Trophoblast cell (in vitro differentiated cells and primary cell): ENCODE results near the gene OR10A5.

ENCODE experiments used
- DNase-seq, 2 donors: peaks; one replicate each; pipeline ENCODE4 v3.0.0-alpha.2; 2016
- H2AFZ ChIP-seq: 2 replicates; pipeline ENCODE4 v1.6.1; 2013; ENCODE audit warnings: low read length, moderate library complexity, mild to moderate bottlenecking; ENCODE audit not compliant: insufficient read depth, poor library complexity
- H2AK5ac ChIP-seq: 2 replicates; pipeline ENCODE4 v1.6.1; 2013; ENCODE audit warnings: mild to moderate bottlenecking, low read length
- H2BK120ac ChIP-seq: 2 replicates; pipeline ENCODE4 v1.6.1; 2013; ENCODE audit warnings: low read length, mild to moderate bottlenecking, moderate library complexity; ENCODE audit not compliant: insufficient read depth, poor library complexity
- H2BK12ac ChIP-seq: 2 replicates; pipeline ENCODE4 v1.6.1; 2013; ENCODE audit warnings: mild to moderate bottlenecking, low read length, moderate library complexity
- H2BK5ac ChIP-seq: 2 replicates; pipeline ENCODE4 v1.6.1; 2013; ENCODE audit warnings: low read length, low read depth, moderate library complexity, mild to moderate bottlenecking; ENCODE audit not compliant: poor library complexity
- H3K14ac ChIP-seq: 2 replicates; pipeline ENCODE4 v1.6.1; 2013; ENCODE audit warnings: mild to moderate bottlenecking, low read length
- H3K18ac ChIP-seq: 2 replicates; pipeline ENCODE4 v1.6.1; 2013; ENCODE audit warnings: mild to moderate bottlenecking, low read length
- H3K23ac ChIP-seq: 2 replicates; pipeline ENCODE4 v1.6.1; 2013; ENCODE audit warnings: low read length
- H3K27ac ChIP-seq: 2 replicates; pipeline ENCODE4 v1.5.1; 2013; ENCODE audit warnings: low read depth, mild to moderate bottlenecking, inconsistent platforms, low read length, moderate library complexity
- H3K27me3 ChIP-seq: 2 replicates; pipeline ENCODE4 v1.6.1; 2013; ENCODE audit warnings: inconsistent platforms, mild to moderate bottlenecking, low read length, moderate library complexity; ENCODE audit not compliant: insufficient read depth
- H3K36me3 ChIP-seq, 2 experiments: 1 replicate in 1 of 2; 2 replicates in 1 of 2; pipeline ENCODE4 v1.6.1; 2013; ENCODE audit warnings: low read length in 2 of 2, mild to moderate bottlenecking in 2 of 2, moderate library complexity in 1 of 2; ENCODE audit not compliant: insufficient read depth in 2 of 2, control insufficient read depth in 1 of 2
- H3K4ac ChIP-seq: 2 replicates; pipeline ENCODE4 v1.6.1; 2013; ENCODE audit warnings: low read depth, mild to moderate bottlenecking, low read length, moderate library complexity
- H3K4me1 ChIP-seq, 2 experiments: 1 replicate in 1 of 2; 2 replicates in 1 of 2; pipeline ENCODE4 v1.6.1; 2013; ENCODE audit warnings: low read length in 2 of 2, mild to moderate bottlenecking in 2 of 2, moderate library complexity in 1 of 2; ENCODE audit not compliant: insufficient read depth in 2 of 2, control insufficient read depth in 1 of 2
- H3K4me2 ChIP-seq: 2 replicates; pipeline ENCODE4 v1.6.1; 2013; ENCODE audit warnings: inconsistent platforms, mild to moderate bottlenecking, low read length, moderate library complexity
- H3K4me3 ChIP-seq: 2 replicates; pipeline ENCODE4 v1.5.1; 2013; ENCODE audit warnings: mild to moderate bottlenecking, low read depth, low read length, inconsistent platforms
- H3K79me1 ChIP-seq: one replicate; pipeline ENCODE4 v1.6.1; 2013; ENCODE audit warnings: low read length
- H3K79me2 ChIP-seq: 2 replicates; pipeline ENCODE4 v1.6.1; 2013; ENCODE audit warnings: low read length, mild to moderate bottlenecking; ENCODE audit not compliant: control insufficient read depth, insufficient read depth, poor library complexity
- H3K9ac ChIP-seq: 2 replicates; pipeline ENCODE4 v1.6.1; 2013; ENCODE audit warnings: mild to moderate bottlenecking, low read length
- H3K9me3 ChIP-seq: 2 replicates; pipeline ENCODE4 v1.6.1; 2013; ENCODE audit warnings: low read depth, mild to moderate bottlenecking, control low read depth, inconsistent platforms, low read length; ENCODE audit not compliant: insufficient read depth
- H4K12ac ChIP-seq: 2 replicates; pipeline ENCODE4 v1.6.1; 2013; ENCODE audit warnings: low read depth, mild to moderate bottlenecking, low read length, moderate library complexity
- H4K8ac ChIP-seq: 2 replicates; pipeline ENCODE4 v1.6.1; 2013; ENCODE audit warnings: low read depth, mild to moderate bottlenecking, low read length, moderate library complexity
- H4K91ac ChIP-seq: one replicate; pipeline ENCODE4 v1.6.1; 2013; ENCODE audit warnings: low read depth, mild to moderate bottlenecking, low read length, moderate library complexity
- WGBS: extraction: QIAGEN DNeasy Blood & Tissue Kit; methylation state at CpG from one replicate; pipeline ENCODE4 v1.1.7; 2013; ENCODE audit warnings: missing lambda C conversion rate; ENCODE audit not compliant: insufficient read length, insufficient coverage; ENCODE audit errors: extremely low coverage; 5-methylcytosine and 5-hydroxymethylcytosine counted together

OR10A5 gene

GRCh38 chr11:6855971-6856541 lies 10.6 kb downstream of the OR10A5 start:
- H3K14ac ChIP-seq: no peak overlapping the region
- H3K9ac ChIP-seq: no peak overlapping the region
- no peak overlapping the region for H2BK5ac ChIP-seq
- H3K23ac ChIP-seq: no peak overlapping the region
- no peak overlapping the region for H2AK5ac ChIP-seq
- no peak overlapping the region for H3K4ac ChIP-seq
- H3K79me2 ChIP-seq: no peaks in the 10 kb centered on the region
- no peak overlapping the region for H2BK12ac ChIP-seq
- no peaks in the 10 kb centered on the region for H3K9me3 ChIP-seq
- no peak overlapping the region for H2BK120ac ChIP-seq
- H4K91ac ChIP-seq: no peak overlapping the region
- H4K12ac ChIP-seq: no peak overlapping the region
- no peak overlapping the region for H3K27ac ChIP-seq
- H3K4me3 ChIP-seq: no peak overlapping the region
- no peaks in the 10 kb centered on the region for H3K36me3 ChIP-seq
- no peaks in the 10 kb centered on the region for H3K27me3 ChIP-seq
- no peak for DNase-seq
- no peak overlapping the region for H2AFZ ChIP-seq
- no peak overlapping the region for H3K18ac ChIP-seq
- no peaks in the 10 kb centered on the region for H3K79me1 ChIP-seq
- H4K8ac ChIP-seq: no peak overlapping the region
- WGBS: no CpG with 5 or more reads among the region's 1 CpG
- H3K4me2 ChIP-seq: no peak overlapping the region
- no peaks in the 10 kb centered on the region for H3K4me1 ChIP-seq

- DNase-seq: no peak
- no peaks in the 10 kb centered on the region for H3K4me1 ChIP-seq
- H4K12ac ChIP-seq: no peak overlapping the region
- H2AK5ac ChIP-seq: no peak overlapping the region
- H3K14ac ChIP-seq: no peak overlapping the region
- H2BK12ac ChIP-seq: no peak overlapping the region
- no peak overlapping the region for H3K4me2 ChIP-seq
- H3K36me3 ChIP-seq: no peaks in the 10 kb centered on the region
- no peaks in the 10 kb centered on the region for H3K9me3 ChIP-seq
- H3K27me3 ChIP-seq: no peaks in the 10 kb centered on the region
- H3K4me3 ChIP-seq: no peak overlapping the region
- no CpG with 5 or more reads among the region's 3 CpGs for WGBS
- no peak overlapping the region for H3K18ac ChIP-seq
- no peaks in the 10 kb centered on the region for H3K79me1 ChIP-seq
- no peak overlapping the region for H3K9ac ChIP-seq
- no peak overlapping the region for H3K27ac ChIP-seq
- H3K4ac ChIP-seq: no peak overlapping the region
- no peak overlapping the region for H2BK120ac ChIP-seq
- no peak overlapping the region for H4K8ac ChIP-seq
- H3K23ac ChIP-seq: no peak overlapping the region
- no peaks in the 10 kb centered on the region for H3K79me2 ChIP-seq
- no peak overlapping the region for H4K91ac ChIP-seq
- H2BK5ac ChIP-seq: no peak overlapping the region
- H2AFZ ChIP-seq: no peak overlapping the region
These were observed 11.4 kb downstream of the OR10A5 start for GRCh38 chr11:6856871-6857270.

DNA sequence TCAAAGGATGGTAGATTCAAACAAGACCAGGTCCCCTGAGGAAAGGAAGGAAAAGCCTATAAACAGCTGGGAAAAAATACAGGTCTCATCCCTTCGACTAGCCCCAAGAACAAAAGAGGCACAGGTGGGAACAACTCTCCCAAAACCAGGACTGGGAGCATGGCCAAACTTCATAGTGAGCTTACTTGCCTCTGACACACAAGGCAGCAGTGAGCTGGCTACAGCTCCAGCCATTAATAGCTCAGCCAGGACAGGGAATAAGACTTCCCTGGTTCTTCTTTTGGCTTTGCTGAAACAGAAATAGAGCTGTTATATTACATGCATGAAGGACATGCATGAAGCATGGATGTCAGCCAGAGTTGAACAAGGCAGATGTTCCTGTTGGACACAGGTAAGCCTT lies 17.5 kb downstream of the OR10A5 start, which contains the start of gene OR10A2:
OR10A2 (plus strand) TSS at position 97 of the 400 bp plus-strand sequence. CDS start 6,698 bp downstream, outside the sequence.
- Histone ChIP-seq H2AK5ac (no peak within 1 kb of the TSS), H4K91ac (no peak within 1 kb of the TSS), H3K4me2 (no peak within 1 kb of the TSS), H3K4me3 (no peak within 1 kb of the TSS), H2BK12ac (no peak within 1 kb of the TSS), H3K9me3 (no peaks in the 10 kb centered on the region), H3K27me3 (no peaks in the 10 kb centered on the region), H3K36me3 (no peaks in the 10 kb centered on the region), H2AFZ (no peak within 1 kb of the TSS), H3K18ac (no peak within 1 kb of the TSS), H2BK120ac (no peak within 1 kb of the TSS), H3K79me1 (no peaks in the 10 kb centered on the region), H3K14ac (no peak within 1 kb of the TSS), H3K4ac (no peak within 1 kb of the TSS), H3K4me1 (no peaks in the 10 kb centered on the region), H3K23ac (no peak within 1 kb of the TSS), H3K27ac (no peak within 1 kb of the TSS), H3K9ac (no peak within 1 kb of the TSS), H4K12ac (no peak within 1 kb of the TSS), H4K8ac (no peak within 1 kb of the TSS), H3K79me2 (no peaks in the 10 kb centered on the region), H2BK5ac (no peak within 1 kb of the TSS)
- WGBS: no CpG with 5 or more reads among the region's 1 CpG
- no peak for DNase-seq

GRCh38 chr11:6864438-6864837 lies 19.0 kb downstream of the OR10A5 start:
- Histone ChIP-seq H3K36me3 (no peaks in the 10 kb centered on the region), H2AFZ (no peak overlapping the region), H3K18ac (no peak overlapping the region), H3K4me2 (no peak overlapping the region), H2AK5ac (no peak overlapping the region), H2BK120ac (no peak overlapping the region), H4K12ac (no peak overlapping the region), H4K91ac (no peak overlapping the region), H3K4ac (no peak overlapping the region), H3K79me2 (no peaks in the 10 kb centered on the region), H3K9me3 (no peaks in the 10 kb centered on the region), H3K79me1 (no peaks in the 10 kb centered on the region), H3K27ac (no peak overlapping the region), H3K27me3 (no peaks in the 10 kb centered on the region), H3K4me1 (no peaks in the 10 kb centered on the region), H2BK5ac (no peak overlapping the region), H2BK12ac (no peak overlapping the region), H4K8ac (no peak overlapping the region), H3K4me3 (no peak overlapping the region), H3K14ac (no peak overlapping the region), H3K23ac (no peak overlapping the region), H3K9ac (no peak overlapping the region)
- DNase-seq: no peak
- no CpG with 5 or more reads among the region's 1 CpG for WGBS
